H54 (cell line): ENCODE results near the gene KPNB1.

ENCODE experiments used
- DNase-seq: peaks from one replicate; pipeline ENCODE4 v3.0.0; 2011; ENCODE audit warnings: low spot score, mixed read lengths; ENCODE audit not compliant: insufficient read length
- FAIRE-seq: peaks from 3 replicates; lab custom pipeline; 2011; peaks lifted over from hg19 to GRCh38; lab: Jason Lieb, UNC
- POLR2A ChIP-seq: IDR thresholded peaks from 2 replicates; pipeline ENCODE4 v1.6.1; 2011; ENCODE audit warnings: low read depth, mild to moderate bottlenecking, low read length

The KPNB1 gene

DNA sequence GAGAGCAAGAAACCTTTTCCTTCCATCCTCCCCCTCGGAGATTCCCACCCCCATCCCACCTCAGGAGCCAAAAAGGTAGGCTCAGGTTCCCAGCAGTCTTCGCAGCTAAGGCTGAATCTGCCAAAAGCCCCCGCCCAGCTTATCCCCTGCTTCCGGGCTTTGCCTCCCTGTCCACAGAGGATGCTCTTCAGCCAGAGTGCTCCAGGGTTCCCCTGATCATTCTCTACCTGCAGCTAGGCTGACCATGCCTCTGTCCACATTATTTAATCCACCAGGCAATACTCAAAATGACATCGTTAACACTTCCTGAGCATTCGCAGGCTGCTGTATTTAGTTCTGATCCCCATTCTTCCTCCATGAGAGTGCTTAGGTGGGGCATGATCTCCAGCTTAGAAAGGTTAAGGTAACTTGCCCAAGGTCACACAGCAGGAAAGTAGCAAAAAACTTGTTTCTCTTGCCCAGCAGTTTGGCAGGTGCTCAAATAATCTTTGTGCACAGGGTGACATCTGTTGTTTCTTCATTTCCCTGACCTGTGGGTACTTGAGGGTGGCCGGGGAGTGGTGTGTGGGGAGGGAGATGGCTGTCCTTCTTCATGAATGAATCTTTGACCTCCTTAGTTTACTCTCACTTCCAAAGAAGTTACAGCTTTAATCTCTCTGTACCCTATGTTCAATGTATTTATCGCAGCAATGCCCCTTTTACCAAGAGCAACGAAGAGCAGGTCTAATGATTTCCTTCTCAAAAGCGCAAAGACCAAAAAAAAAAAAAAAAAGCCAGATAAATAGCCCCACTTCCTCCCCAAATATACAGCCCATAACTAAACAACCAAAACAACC, 43.4 kb downstream of the KPNB1 start:
- FAIRE-seq (no peak), DNase-seq (peak; percentile 26)
- TF ChIP-seq POLR2A: no peak

DNA sequence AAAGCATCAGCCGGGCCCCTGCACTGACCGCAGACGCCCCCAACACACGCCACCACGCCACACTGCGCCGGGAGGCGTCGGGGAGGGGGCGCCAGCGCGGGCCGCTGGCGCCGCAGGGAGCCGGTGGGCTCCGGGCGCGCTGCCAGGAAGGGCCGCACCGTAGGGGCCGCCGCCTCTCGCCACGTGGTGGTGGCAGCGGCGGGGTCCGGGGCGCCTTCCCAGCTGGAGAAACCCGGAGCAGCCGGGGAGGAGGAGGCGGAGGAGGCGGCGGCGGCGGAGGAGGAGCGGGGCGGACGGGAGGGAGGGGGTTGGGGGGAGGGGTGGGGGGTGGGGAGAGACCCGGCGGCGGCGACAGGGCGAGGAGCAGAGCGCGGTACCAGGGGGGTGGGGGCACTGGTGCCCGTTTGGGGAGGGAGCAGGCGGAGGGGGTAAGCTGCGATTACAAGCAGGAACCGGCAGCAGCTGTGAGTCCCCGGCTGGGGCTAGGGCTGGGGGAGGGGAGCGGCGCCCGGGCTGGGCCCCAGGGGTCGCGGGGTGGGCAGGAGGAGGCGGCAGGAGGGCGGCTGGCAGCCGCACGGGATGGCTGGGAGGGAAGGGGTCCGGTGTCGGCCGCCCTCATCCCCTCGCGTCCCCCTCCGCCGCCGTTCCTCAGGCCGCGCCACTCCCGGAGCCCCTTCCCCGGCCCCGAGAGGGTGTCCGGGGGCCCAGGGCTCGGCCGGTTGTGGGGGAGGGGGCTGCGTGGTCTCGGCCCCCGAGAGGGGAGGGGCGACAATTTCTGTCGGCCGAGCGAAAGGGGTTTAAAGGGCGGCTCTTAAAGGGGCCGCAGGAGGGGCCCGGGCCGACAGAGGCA, 44.2 kb downstream of the KPNB1 start, which contains the start of gene TBKBP1:
TBKBP1 (plus strand) TSS at position 431 of the 850 bp plus-strand sequence. CDS start 1,952 bp downstream, outside the sequence.
- TF ChIP-seq POLR2A: no peak
- FAIRE-seq: no peak
- DNase-seq: peak; percentile 59

DNA sequence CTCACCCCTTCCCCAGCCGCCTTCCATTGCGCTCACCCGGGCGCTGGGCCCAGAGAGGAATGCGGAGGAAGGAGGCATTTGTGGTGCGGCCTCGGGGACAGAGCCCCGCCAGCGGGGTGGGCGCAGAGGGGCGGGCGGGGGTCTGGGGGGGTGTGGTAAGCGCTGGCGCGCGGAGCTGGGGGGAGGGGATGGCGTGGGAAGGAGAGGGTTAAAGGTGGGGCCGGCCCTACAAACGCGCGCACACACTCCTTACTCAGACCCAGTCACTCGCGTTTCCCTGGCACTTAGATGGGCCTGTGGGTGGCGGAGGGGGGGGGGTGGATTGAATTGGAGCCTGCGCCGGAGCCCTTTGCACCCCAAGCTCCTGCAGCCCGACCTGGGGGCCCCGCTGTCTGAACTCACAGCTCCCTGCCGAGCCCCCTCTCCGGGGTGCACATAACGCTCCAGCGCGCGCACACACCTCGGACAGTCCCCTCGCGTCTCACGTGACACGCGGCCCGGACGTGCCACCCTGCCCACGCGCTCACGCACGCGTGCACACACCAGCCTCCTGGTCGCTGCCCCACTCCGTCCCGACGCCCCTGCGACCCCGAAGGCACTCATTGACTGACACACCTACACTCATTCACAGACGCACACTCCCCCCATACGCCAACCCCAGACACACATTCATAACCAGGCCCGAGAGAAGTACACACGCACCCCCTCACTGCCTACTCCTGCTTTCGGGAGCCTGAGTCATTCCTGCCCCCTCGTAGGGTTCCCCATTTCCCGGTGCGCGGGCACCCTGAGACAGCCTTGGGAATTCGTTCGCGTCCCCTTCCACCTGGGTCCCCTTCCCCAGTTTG, 45.1 kb downstream of the KPNB1 start:
- TF ChIP-seq POLR2A: no peak
- DNase-seq (no peak), FAIRE-seq (no peak)

DNA sequence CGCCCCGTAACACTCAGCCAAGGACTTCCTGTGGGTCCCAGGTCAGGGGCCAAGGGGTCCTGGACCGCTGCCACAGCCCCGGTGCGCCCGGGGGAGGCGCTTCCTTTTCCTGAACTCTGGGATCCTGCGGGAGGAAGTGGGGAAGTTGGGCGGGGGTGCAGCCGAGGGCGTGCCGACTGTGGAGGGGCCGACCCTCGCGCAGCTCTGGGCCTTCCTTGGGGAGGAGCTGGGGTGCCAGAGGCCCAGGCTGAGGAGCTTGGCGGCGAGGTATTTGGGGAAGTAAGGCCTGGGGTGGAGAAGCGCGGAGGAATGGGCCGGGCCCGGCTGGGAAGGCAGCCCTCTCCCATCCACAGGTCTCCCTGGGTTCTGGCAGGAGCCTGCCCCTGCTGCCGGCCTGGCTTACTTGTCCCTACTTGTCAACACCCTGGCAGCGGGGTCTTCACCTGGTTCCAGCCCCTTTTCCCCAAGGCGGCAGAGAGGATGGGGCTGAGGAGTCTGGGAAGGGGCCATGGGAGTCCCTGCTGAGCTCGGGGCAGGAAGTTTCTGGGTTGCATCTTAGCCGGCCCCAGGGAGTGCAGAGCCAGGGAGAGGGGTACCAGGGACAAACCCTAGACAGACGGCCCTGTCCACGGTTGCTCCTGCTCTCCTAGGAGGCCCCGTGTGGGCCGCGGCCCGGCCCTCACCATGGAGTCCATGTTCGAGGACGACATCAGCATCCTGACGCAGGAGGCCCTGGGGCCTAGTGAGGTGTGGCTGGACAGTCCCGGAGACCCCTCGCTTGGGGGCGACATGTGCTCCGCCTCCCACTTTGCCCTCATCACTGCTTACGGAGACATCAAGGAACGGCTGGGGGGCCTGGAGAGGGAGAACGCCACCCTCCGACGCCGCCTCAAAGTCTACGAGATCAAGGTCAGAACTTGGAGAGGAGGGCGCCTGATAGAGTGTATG, 46.0 kb downstream of the KPNB1 start:
- no peak for TF ChIP-seq POLR2A
- no peak for FAIRE-seq
- DNase-seq: no peak

DNA sequence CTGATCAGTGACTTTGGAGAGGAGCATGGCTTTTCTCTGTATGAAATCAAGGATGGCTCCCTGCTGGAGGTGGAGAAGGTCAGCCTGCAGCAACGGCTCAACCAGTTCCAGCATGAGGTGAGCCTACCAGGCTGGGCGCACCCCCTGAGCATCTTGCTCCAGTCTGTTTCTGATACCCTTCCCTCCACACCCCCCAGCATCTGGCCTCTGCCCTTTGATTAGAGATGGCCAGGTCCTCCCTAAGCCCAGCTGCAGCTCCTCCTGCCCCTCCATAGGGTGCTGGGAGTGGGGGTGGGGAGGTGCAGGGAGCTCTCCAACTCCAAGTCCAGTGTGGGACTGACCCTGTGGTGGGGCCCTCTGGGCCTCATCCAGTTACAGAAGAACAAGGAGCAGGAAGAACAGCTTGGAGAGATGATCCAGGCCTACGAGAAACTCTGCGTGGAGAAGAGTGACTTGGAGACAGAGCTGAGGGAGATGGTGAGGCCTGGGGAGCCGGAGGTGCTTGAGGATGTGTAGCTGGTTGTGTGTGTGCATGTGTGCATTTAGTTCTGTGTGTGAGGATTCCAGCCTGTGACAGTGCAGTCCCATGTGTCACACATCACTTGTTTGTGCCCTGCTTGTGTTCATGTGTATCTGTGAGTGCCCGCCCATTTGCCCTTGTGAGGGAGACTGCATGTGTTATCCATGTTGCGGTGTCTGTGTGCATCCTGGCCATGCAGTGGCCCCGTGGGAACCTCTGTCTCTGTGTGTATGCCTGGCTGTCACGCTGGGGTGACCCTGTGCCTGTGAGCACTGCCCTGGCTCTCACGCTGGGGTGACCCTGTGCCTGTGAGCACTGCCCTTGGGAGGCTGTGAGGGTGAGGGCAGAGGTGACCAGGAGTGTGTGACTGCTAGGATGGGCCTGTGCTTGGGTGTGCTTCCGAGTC, 47.3 kb downstream of the KPNB1 start:
- FAIRE-seq (no peak), DNase-seq (no peak)
- no peak for TF ChIP-seq POLR2A

DNA sequence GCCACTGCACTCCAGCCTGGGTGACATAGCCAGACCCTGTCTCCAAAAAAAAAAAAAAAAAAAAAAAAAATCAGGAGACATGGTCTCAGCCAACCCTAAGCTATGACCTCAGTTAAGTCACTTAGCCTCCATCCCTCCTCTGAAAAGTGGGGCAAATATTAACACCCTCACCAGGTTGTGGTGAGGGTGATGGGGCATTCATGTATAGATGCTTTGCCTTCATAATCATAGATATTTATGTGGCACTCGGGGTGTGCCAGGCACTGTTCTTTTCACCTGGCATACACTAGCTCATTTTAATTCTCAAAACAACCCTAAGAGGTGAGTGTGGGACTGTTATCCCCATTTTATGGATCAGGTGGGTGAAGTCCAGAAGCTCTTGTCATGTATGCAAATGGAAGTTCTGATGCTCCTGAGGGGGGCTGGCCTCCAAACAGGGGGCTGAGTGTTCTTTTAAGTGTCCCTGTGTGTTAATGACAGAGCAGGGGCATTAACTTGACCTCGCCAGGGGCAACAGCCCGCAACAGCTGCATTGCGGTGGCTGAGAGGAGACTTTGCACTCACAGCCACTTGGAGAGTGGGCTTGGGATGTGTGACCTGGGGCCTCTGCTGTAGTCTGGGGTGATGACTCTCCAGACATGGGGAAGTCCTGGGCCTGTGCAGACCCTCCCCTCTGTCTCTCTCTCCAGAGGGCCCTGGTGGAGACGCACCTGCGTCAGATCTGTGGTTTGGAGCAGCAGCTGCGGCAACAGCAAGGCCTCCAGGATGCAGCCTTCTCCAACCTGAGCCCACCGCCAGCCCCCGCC, 48.4 kb downstream of the KPNB1 start:
- FAIRE-seq: no peak
- DNase-seq: no peak
- no peak for TF ChIP-seq POLR2A

DNA sequence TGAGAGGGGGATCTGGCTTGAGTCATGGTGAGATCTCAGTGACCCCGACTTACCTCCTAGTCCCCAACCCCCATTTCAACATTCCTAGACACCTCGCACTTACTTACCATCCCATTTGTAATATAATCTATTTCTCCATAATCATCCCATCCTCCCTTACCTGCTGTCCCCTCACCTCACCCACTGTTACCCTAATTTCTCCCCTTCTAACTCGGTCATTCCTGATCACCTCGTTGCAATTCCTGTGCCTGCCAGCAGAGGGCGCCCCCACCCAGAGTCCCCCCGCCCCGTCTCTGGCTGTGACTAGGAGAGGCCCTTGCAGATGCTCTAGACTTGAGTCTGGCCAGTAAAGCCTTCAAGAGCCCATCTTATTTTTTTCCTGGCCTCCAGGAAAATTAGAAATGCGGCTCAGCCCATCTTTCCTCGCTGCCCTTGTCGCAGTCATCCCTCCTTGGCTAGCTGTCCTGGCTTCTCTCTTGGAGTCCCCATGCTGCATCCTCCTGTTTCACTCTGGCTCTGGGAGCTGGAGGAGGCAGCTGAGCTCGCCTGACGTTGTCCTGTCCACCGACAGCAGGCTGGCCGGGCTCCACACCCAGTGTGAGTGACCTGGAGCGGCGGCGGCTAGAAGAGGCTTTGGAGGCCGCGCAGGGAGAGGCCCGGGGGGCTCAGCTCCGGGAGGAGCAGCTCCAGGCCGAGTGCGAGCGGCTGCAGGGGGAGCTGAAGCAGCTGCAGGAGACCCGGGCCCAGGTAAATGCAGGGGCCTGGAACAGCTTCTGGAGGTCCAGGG, 49.2 kb downstream of the KPNB1 start:
- no peak for TF ChIP-seq POLR2A
- peak; percentile 98 for DNase-seq
- no peak for FAIRE-seq

DNA sequence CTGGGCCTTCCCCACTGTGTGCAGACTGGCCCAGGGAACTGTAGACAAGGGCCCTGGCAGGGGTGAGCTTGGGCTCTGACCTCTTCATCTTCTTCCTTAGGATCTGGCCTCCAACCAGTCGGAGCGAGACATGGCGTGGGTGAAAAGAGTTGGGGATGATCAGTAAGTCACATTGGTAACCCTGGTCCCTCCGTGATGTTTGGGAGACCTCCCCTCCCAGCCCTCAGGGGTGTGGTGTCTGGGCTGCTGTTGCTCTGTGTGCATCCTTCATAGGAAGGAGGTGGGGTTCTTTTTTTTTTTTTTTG, 49.8 kb downstream of the KPNB1 start:
- no peak for FAIRE-seq
- no peak for DNase-seq
- no peak for TF ChIP-seq POLR2A

DNA sequence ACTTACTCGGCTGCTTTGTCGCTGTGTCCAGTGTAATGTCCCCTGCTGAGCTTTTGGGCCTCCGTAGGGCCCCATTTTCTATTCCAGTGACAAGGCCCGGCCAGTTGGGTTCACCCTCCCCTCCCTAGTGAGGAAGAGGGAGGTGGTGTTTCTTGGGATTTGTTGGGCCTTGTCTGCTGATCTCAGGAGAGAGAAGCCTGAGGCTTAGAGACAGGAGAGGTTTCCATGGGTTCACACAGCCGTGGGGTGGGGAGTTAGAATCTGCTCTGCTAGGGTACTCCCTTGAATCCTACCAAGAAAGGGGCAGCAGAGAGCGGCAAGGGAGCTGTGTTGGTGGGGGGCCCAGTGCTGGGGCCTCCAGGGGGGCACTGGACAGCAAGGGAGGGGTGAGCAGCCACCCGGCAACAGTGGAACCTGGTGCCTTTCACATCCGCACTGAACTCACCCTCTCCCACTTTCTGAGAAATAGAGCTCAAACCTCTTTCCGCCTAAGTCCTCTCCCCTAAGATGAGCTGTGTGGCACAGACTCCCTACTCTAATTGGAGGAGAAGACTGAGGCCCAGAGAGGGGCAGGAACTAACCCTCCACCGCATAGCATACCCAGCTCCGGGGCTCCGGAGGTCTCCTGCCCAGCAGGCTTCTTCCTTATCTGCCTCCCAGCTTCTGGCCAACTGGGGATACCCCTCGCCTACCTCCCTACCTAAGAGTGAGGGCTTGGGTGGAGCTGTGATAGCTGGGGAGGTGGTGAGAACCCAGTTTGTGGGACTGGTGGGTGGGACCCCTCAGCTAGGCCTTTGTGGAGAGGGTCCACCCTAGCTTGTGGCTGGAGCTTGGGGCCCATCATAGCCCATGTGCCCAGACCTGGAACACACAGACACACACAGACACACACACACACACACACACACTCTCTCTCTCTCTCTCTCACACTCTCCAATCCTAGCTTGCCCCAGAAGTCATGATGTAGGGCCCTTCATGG, 51.0 kb downstream of the KPNB1 start:
- TF ChIP-seq POLR2A: no peak
- FAIRE-seq (no peak), DNase-seq (no peak)
